HG03039 (cell line): Measurements from ENCODE around the gene PARD3B.
A peak's percentile ranks its signal among the peaks of the same experiment; 100 is the strongest.

Experiments
- ATAC-seq: cut with Tn5 transposase; IDR thresholded peaks from one replicate; pipeline ENCODE4 v1.9.1; 2021; ENCODE audit warnings: mild to moderate bottlenecking, moderate library complexity; ENCODE audit not compliant: unreplicated experiment

PARD3B gene

GRCh38 chr2:204544961-204545860 is at the start of gene PARD3B:
PARD3B (plus strand) TSS chr2:204545475; CDS start chr2:204546000, 525 bp downstream.
- peak; percentile 70 for ATAC-seq

GRCh38 chr2:204496779-204497178 is 48.5 kb upstream of the PARD3B start:
- ATAC-seq: no peak

DNA sequence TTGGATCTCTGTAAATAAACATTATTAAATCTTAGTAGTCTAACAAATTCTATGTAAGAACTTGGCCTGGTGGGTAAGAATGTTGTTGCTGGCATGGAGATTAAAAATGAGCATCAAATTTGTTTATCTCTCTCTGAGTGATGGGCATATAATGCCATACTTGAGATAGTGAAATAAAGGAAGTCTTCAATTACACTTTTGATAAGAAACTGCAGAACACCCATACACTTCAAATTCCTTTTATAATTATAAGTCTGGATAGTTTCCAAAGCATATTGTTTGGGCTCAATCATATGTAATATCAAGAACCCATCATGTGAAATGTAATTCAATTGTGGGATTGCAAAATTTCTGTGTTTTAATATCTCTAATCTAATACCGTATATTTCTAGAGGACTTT is 47.4 kb upstream of the PARD3B start:
- ATAC-seq: no peak

- no peak for ATAC-seq
Observed at GRCh38 chr2:204498291-204498690, 47.0 kb upstream of the PARD3B start.

- ATAC-seq: no peak
Observed at GRCh38 chr2:204503869-204504268, 41.4 kb upstream of the PARD3B start.

GRCh38 chr2:204504594-204504993 is 40.7 kb upstream of the PARD3B start:
- no peak for ATAC-seq

- no peak for ATAC-seq
Observed at GRCh38 chr2:204505488-204505887, 39.8 kb upstream of the PARD3B start.

DNA sequence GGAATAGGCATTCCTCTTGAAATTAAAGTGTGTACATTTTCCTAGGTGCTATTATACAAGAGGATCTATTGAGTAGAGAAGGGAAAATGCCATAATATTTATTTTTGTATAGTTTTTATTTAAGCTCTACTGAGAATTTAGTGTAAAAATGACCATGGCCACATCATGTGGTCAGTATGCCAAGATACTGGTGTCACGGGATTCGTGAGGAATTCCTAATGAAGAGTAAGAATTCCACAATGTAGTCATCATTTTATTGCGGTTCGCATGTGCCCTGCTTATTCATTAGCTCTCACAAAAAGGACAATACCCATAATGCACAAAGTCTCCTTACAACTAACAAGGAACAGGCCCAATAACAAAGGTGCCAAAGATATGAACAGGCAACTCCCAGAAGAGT is 39.3 kb upstream of the PARD3B start:
- ATAC-seq: no peak

- ATAC-seq: no peak
Observed at GRCh38 chr2:204507636-204508035, 37.6 kb upstream of the PARD3B start.

DNA sequence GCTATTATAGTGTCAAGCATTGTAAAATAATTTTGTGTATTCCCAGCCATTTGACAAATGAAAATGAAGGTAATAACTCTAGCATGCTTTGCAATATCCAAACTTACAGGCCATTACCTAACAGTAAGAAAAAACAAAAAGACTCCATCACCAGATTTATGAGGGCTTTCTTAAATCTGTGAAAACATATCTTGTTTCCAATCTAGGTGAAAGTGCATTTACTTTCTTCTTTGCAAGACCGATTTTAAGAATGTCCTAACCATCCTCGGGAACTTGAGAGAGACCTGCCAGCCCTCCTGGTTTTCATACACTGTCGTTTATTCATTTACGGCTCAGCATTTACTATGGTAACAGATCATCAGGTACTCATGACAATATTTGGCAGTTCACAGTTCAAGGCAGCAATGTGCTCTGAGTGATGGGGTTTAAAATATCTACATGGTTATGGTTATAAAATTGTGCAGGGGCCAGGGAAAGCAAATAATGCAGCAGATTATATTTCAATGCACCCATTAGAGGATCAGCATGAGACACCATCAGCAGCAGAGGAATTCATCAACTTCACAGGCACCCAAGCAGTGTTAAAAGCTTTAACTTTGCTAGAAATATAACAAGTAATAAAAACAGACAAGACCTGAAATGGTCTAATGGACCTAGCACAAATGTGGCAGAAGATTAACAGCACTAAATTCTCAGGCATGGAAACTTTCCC is 34.4 kb upstream of the PARD3B start:
- no peak for ATAC-seq

DNA sequence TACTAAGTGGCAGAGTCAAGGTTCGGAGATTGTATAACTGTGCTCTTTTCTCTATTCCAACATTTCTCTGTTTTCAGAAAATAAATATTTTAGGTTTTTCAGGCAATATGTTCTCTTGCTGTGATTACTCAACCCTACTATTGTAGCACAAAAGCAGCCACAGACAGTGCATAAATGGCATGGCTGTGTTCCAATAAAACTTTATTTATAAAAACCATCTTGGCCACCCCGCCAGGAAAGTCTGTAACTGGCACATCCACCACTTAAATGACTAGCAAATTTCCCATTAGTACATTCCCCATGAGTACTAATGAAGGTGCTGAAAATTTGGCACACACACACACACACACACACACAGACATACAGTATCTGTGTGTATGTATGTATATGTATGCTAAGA is 30.8 kb upstream of the PARD3B start:
- no peak for ATAC-seq

- ATAC-seq: no peak
Observed at GRCh38 chr2:204515416-204515815, 29.9 kb upstream of the PARD3B start.

DNA sequence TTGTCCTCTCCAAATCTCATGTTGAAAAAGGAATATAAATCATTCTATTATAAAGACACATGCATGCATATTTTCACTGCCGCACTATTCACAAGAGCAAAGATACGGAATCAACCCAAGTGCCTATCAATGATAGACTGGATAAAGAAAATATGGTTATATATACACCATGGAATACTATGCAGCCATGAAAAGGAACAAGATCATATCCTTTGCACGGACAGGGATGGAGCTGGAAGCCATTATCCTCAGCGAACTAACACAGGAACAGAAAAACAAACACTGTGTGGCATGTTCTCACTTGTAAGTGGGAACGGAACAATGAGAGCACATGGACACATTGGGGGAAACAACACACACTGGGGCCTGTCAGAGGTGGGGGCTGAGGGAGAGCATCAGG is 28.1 kb upstream of the PARD3B start:
- no peak for ATAC-seq

DNA sequence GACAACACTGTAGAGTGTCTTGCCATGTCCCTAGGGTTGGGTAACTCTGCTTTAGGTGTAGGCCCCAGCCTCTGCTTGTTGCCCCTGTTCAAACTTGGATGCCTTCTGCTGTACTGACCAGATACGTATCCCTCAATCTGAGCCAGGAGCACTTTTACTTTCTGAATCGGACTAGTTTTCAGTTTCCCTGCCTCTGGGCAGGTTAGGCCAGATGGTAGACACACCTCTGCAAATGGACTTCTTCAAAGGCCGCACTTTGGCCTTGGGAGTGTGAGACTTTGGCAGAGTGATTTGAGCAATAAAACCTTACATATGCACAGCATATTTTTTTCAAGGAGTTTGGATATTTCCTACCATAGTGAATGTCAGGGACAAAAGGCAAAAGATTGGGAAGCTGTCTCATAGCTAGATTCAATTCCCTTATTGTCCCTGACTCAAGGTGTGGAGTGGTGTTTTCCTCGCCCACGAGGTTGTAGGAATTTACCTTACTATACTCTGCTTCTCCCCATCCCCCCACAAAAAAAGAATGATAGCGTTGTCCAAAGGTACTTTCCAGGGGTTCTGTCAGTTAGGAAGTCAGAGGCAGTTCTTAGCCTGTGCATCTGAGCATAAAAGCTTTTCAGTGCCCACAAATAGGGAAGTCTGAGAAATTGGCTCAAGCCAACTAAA is 15.3 kb upstream of the PARD3B start:
- ATAC-seq: no peak

- no peak for ATAC-seq
Observed at GRCh38 chr2:204530464-204530805, 14.8 kb upstream of the PARD3B start.

GRCh38 chr2:204533629-204534370 is 11.5 kb upstream of the PARD3B start:
- no peak for ATAC-seq

DNA sequence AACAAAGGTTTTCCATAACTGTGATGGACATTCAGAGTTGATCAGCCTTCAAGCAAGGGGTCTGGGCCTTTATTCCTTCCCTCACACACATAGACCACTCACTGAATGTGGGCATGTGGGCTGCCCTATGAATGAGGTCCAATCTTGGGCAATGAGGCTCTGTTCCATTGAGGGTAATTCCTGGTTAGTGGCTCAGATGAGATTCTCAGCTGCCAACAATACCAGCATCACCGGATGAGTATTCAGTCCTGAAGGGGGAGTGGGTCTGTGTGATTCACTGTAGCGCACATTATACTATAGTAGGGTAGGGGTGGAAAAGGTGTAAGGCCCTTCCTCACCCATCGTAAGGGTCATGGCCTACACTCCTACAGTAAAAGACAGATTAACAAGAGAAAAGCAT is 9.9 kb upstream of the PARD3B start:
- ATAC-seq: no peak

GRCh38 chr2:204535764-204536163 is 9.5 kb upstream of the PARD3B start:
- ATAC-seq: no peak

GRCh38 chr2:204538182-204539018 is 6.9 kb upstream of the PARD3B start:
- no peak for ATAC-seq

DNA sequence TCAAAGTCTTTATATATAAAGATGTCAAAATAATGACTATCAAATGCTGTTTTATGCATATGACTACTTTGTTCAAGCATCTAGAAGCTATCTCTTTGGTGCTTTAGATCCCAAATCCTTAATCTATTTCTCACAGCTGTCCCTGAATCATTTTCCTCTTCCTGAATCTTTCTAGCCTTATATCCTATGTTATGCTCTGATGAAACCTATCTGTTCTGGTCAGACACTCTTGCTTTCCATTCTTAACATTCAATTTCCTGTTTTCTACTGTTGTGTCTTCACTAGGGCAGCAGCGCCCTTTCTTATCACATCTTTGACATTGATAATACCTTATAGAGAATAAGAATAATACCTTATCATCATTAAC is 6.3 kb upstream of the PARD3B start:
- ATAC-seq: no peak
